Brain microvascular endothelial cell (primary cell): Measurements from ENCODE around the gene BUB1.

Source experiments
- DNase-seq: peaks from one replicate; pipeline ENCODE4 v3.0.0-alpha.2; 2020
- H3K27ac ChIP-seq: fragments of 250-450 bp; sonication (Bioruptor Pico); 2 replicates; pipeline ENCODE4 v1.5.1; 2020; ENCODE audit warnings: mild to moderate bottlenecking, moderate library complexity
- H3K27me3 ChIP-seq: fragments of 250-450 bp; sonication (Bioruptor Pico); replicated peaks from 2 replicates; pipeline ENCODE4 v1.5.1; 2020; ENCODE audit warnings: mild to moderate bottlenecking
- H3K36me3 ChIP-seq: fragments of 250-450 bp; sonication (Bioruptor Pico); replicated peaks from 2 replicates; pipeline ENCODE4 v1.5.1; 2020; ENCODE audit warnings: mild to moderate bottlenecking
- H3K4me3 ChIP-seq: 2 replicates; pipeline ENCODE4 v1.5.1; 2011; ENCODE audit warnings: low read depth, mild to moderate bottlenecking, control low read depth, low read length, moderate library complexity
- in situ Hi-C: cut with HindIII; loops from 2 replicates; pipeline ENCODE4 v1.10.0; 2017; ENCODE audit warnings: low sequenced_read_pairs, low pct_ligation_motif_present
- TF ChIP-seq, protein P1 (sequence below): IDR thresholded peaks from 2 replicates; pipeline ENCODE4 v1.5.1; 2011; ENCODE audit warnings: low read depth, mild to moderate bottlenecking, moderate library complexity, low read length, control low read depth, inconsistent platforms; ENCODE audit errors: missing control alignments

The BUB1 gene

DNA sequence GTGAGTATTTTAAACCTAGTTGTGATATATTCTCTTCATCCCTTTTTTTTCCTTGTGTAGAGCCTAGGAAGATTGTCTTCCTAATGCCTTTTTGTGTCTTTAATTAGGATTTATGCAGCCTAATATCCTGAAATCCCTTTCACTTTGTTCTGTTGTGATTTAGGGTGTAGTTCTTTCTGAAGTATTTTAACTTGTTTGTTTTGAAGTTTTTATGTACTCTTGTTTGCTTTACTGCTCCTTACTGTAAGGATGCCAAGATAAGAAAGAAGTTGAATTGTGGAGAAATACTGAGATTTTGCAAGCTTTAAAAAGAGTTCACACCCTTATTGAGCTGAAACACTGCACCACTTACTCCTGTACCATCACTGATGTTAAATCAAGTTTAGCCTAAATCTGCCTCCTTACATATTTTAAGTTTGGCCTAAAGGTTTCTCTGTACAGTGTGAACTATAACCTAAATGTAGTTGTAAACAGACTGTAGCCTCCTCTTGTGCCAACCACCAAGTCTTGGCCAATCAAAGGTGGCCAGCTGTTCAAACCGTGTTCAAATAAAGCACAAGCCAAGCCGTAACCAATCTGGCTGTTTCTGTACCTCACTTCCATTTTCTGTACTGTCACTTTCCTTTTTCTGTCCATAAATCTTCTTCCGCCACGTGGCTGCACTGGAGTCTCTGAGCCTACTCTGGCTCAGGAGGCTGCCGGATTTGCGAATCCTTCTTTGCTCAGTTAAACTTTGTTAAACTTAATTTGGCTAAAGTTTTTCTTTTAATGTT, 36.8 kb upstream of the BUB1 start:
- Histone ChIP-seq H3K27ac (no peak overlapping the region), H3K27me3 (peaks cover 31% of the 10 kb centered on the region), H3K36me3 (no peaks in the 10 kb centered on the region), H3K4me3 (no peak overlapping the region)
- in situ Hi-C loops, result no loop called here
- TF ChIP-seq, protein P1, sequence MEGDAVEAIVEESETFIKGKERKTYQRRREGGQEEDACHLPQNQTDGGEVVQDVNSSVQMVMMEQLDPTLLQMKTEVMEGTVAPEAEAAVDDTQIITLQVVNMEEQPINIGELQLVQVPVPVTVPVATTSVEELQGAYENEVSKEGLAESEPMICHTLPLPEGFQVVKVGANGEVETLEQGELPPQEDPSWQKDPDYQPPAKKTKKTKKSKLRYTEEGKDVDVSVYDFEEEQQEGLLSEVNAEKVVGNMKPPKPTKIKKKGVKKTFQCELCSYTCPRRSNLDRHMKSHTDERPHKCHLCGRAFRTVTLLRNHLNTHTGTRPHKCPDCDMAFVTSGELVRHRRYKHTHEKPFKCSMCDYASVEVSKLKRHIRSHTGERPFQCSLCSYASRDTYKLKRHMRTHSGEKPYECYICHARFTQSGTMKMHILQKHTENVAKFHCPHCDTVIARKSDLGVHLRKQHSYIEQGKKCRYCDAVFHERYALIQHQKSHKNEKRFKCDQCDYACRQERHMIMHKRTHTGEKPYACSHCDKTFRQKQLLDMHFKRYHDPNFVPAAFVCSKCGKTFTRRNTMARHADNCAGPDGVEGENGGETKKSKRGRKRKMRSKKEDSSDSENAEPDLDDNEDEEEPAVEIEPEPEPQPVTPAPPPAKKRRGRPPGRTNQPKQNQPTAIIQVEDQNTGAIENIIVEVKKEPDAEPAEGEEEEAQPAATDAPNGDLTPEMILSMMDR, result no peak
- no peak for DNase-seq

DNA sequence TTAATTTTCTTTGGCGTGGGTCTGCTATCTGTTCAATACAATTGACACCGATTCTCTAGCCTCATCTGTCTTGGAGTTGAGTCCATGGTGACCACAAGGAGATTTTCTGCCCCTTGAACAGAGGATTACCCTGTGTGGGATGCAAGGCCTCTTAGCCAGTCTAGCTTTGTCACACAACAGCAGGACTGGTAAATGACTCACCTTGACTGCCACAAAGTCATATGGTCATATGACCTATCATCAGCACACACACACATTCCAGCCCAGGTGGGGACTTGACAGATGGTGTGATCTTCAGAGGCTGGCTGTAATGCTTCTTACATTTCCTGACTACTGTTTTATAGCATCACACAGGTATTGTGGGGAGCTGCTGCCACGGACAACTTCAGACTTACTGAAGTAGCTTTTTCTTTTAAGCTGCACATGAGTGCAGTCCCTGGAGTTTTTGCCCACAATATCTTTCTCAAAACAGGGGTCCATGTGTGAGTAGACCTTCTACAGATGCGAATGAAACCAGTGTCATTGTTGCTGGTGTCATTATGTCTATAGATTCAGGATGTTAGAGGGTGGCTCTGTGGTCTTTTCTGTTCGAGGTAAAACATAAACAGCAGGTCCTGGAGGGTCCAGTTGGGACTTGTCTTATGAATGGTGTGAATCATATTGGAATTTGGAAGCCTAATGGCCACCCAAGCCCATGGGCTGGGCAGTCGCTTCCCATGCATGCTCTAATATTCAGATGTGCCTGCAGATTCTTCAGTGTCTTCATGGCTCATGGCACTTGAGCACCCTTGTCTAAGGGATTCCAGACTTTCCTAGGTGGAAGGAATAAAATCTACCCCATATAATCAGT, 35.9 kb upstream of the BUB1 start:
- in situ Hi-C loops, result no loop called here
- DNase-seq, result no peak
- H3K27ac ChIP-seq, result no peak overlapping the region
- H3K36me3 ChIP-seq, result no peaks in the 10 kb centered on the region
- H3K27me3 ChIP-seq, result peaks cover 34% of the 10 kb centered on the region
- TF ChIP-seq, protein P1, result no peak
- H3K4me3 ChIP-seq, result no peak overlapping the region

DNA sequence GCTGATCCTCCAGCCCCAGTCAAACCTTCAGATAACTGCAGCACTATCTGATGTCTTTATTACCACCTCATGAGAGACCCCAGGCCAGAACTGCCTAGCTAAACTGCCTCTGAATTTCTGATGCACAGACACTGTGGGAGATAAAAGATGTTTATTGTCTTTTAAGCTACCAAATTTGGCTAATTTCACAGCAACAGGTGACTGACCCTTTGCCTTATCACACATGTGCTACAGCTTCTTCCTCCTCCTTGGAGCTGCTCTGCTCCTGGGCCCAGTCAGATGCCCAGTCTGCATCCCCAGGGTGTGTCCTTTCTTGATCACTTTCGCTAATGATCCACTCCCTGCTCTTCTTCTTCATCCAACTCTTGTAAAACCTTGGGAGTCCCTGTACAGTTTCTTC, 34.9 kb upstream of the BUB1 start:
- Histone ChIP-seq H3K36me3 (no peaks in the 10 kb centered on the region), H3K27me3 (peaks cover 31% of the 10 kb centered on the region), H3K27ac (no peak overlapping the region), H3K4me3 (no peak overlapping the region)
- in situ Hi-C loops, result no loop called here
- TF ChIP-seq, protein P1, result no peak
- no peak for DNase-seq

DNA sequence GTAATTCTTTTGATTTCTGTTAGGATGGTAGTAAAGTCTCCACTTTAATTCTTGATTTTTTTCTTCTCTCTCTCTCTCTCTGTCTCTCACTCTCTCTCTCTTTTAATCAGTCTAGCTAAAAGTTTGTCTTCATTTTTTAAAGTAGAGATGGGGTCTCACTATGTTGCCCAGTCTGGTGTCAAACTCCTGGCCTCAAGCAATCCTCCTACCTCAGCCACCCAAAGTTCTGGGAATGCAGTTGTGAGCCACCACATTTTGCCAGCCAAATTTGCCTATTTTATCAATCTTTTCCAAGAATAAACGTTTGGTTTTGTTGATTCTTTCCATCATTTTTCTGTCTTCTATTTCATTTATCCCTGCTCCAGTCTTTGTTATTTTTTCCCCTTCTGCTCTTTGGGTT, 30.6 kb upstream of the BUB1 start:
- Histone ChIP-seq H3K4me3 (no peak overlapping the region), H3K27ac (no peak overlapping the region), H3K36me3 (no peaks in the 10 kb centered on the region), H3K27me3 (peaks cover 40% of the 10 kb centered on the region)
- TF ChIP-seq, protein P1, result no peak
- DNase-seq, result no peak
- in situ Hi-C loops, result no loop called here

DNA sequence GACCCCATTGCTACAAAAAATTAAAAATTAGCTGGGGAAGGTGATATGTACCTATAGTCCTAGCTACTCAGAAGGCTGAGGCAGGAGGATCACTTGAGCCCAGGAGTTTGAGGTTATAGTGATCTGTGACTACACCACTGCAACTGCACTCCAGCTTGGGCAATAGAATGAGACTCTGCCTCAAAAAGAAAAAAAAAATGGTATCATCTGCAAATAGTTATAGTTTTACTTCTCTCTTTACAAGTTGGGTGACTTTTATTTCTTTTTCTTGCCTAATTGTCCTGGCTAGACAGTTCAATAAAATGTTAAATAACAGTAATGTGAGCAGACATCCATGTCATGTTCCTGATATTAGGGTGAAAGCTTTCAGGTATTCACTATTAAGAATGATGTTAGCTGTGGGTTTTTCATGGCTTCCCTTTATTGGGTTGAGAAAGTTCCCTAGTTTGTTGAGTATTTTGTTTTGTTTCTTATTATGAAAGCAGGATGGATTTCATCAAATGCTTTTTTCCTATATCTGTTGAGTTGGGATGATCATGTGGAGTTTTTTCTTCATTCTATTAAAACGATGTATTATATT, 29.6 kb upstream of the BUB1 start:
- in situ Hi-C loops, result no loop called here
- no peaks in the 10 kb centered on the region for H3K36me3 ChIP-seq
- TF ChIP-seq, protein P1, result no peak
- no peak overlapping the region for H3K4me3 ChIP-seq
- no peak overlapping the region for H3K27ac ChIP-seq
- DNase-seq, result no peak
- peaks cover 35% of the 10 kb centered on the region for H3K27me3 ChIP-seq
